Measurements from ENCODE around the gene MEGF11. TPM values are rescaled to one million over a fixed set of nuclear protein-coding genes. Genes with fewer than 3 reads are reported as not detected.

The MEGF11 gene
- total RNA-seq, 2 donors from 2014 or later = not detected

GRCh38 chr15:65903296-65904073 is 350.1 kb downstream of the MEGF11 start:
- Histone ChIP-seq H3K27ac (no peak overlapping the region), H3K4me3 (no peak overlapping the region), H3K36me3 (peaks cover 42% of the 10 kb centered on the region), H3K4me1 (peaks cover 0 to 20% of the 10 kb centered on the region in 2 donors), H3K9me3 (no peaks in the 10 kb centered on the region), H3K27me3 (no peaks in the 10 kb centered on the region)
- no peak for DNase-seq (ENCODE audit: low spot score)
- TF ChIP-seq CTCF (IDR thresholded peaks at IDR 0.05) = no peak

DNA sequence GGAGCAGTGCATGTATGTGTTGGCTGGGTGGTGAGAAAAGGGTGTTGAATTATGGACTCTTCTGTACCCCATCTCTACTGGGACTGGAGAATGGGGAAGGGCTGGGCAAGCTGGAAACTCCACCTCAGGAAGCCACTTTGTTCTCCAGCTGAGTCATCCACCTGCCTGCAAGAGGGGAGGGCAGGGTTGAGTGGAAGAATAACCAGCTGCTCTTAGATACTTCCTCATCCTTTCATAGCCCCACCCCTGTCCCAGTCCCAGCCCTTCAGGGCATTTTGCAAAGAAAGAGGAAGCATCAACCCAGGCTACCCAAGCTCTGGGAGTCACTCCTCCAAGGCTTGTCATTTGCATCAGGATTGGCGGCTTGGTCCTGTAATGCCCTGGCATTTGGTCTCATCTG is 351.2 kb downstream of the MEGF11 start:
- Histone ChIP-seq H3K4me1 (peaks cover 0 to 20% of the 10 kb centered on the region in 2 donors), H3K4me3 (no peak overlapping the region), H3K27me3 (no peaks in the 10 kb centered on the region), H3K9me3 (no peaks in the 10 kb centered on the region), H3K27ac (no peak overlapping the region), H3K36me3 (peaks cover 40% of the 10 kb centered on the region)
- peak; percentile 64 for DNase-seq (ENCODE audit: low spot score)
- no peak for TF ChIP-seq CTCF (IDR thresholded peaks at IDR 0.05)

- peaks cover 0 to 20% of the 10 kb centered on the region in 2 donors for H3K4me1 ChIP-seq
- H3K9me3 ChIP-seq = no peaks in the 10 kb centered on the region
- TF ChIP-seq CTCF (IDR thresholded peaks at IDR 0.05) = no peak
- no peak for DNase-seq (ENCODE audit: low spot score)
- no peak overlapping the region for H3K4me3 ChIP-seq
- peaks cover 35% of the 10 kb centered on the region for H3K36me3 ChIP-seq
- no peaks in the 10 kb centered on the region for H3K27me3 ChIP-seq
- H3K27ac ChIP-seq = no peak overlapping the region
Measured at GRCh38 chr15:65901836-65902235, 351.7 kb downstream of the MEGF11 start.

DNA sequence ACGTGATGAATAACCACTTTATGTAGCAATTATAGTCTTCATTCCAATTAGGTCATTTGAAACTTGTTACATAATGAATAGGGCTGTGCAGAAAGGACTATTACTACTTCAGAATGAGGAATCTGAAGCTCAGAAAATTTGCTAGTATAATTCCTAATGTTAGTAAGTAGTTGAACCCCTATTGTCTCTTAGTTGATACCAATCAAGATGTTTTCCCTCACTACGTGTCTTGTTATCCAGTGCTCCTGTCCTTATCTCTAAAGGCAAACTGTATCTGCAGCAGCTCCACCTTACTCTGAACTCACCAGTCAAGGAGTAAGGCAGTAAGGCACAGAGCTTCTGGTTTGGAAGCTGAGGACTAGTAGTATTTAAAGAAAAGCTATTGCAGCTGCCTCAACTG is 352.2 kb downstream of the MEGF11 start:
- H3K27ac ChIP-seq = no peak overlapping the region
- TF ChIP-seq CTCF (IDR thresholded peaks at IDR 0.05) = no peak
- peaks cover 35% of the 10 kb centered on the region for H3K36me3 ChIP-seq
- H3K9me3 ChIP-seq = no peaks in the 10 kb centered on the region
- no peak for DNase-seq (ENCODE audit: low spot score)
- no peaks in the 10 kb centered on the region for H3K27me3 ChIP-seq
- peaks cover 0 to 20% of the 10 kb centered on the region in 2 donors for H3K4me1 ChIP-seq
- H3K4me3 ChIP-seq = no peak overlapping the region

DNA sequence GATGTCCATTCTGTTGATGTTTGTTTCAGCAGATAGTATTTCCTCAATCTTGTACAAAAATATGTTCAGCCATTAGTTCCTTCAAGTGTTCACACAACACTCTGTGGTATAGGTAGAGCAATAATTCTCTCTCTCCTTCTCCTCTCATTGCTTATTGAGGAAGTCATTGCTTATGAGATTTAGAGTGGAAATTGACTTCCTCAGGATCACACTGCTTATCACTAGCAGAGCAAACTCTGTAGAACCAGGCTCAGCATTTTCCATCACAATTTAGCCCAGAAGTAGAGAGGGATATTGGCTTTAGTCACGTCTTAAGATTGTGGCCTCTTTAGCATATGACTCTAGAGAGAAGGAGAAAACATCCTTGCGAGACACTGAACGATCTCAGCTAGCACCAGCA is 353.1 kb downstream of the MEGF11 start:
- Histone ChIP-seq H3K27ac (no peak overlapping the region), H3K9me3 (no peaks in the 10 kb centered on the region), H3K36me3 (peaks cover 35% of the 10 kb centered on the region), H3K27me3 (no peaks in the 10 kb centered on the region), H3K4me1 (peaks cover 0 to 20% of the 10 kb centered on the region in 2 donors), H3K4me3 (no peak overlapping the region)
- no peak for TF ChIP-seq CTCF (IDR thresholded peaks at IDR 0.05)
- no peak for DNase-seq (ENCODE audit: low spot score)

DNA sequence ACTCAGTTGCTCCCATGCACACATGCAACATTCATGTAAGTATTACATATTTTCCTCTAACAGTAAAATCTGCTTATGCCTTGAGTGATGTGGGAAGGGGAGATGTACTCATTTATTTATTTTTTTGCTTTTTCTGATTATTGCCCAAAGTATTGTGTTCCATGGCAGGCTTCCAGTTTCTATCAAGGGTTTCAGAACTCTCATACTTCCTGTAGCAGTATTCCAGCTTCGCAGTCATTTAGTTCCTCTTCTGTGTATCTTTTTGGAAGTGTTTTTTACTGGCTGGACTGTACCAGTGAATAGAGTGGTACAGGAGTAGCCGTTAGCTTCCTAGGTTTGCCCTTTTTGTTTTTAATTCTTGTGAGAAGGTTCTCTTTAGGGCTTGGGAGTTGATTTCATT is 357.3 kb downstream of the MEGF11 start:
- Histone ChIP-seq H3K4me1 (no peaks in the 10 kb centered on the region), H3K36me3 (peaks cover 32% of the 10 kb centered on the region), H3K4me3 (no peak overlapping the region), H3K27me3 (no peaks in the 10 kb centered on the region), H3K27ac (no peak overlapping the region), H3K9me3 (no peaks in the 10 kb centered on the region)
- no peak for DNase-seq (ENCODE audit: low spot score)
- no peak for TF ChIP-seq CTCF (IDR thresholded peaks at IDR 0.05)

Measured in right atrium auricular region (tissue), 2 donors.